Measurements from ENCODE around the gene LRRC4B.

- TF ChIP-seq CTCF (IDR thresholded peaks at IDR 0.05 in 4 of 5, conservative IDR thresholded peaks at IDR 0.05 in 1 of 5): no peak
- no peak for TF ChIP-seq POLR2A (IDR thresholded peaks at IDR 0.05)
Measured at GRCh38 chr19:50534478-50534877, 33.8 kb downstream of the LRRC4B start.

Measured in gastrocnemius medialis (tissue), 4 donors.